ENCODE results near the gene FAM184A.
"Not testable (repeated sequence)": the region's sequence is repeated elsewhere in the genome, so short reads cannot be mapped to it uniquely, and the experiment has no call there.

FAM184A gene

DNA sequence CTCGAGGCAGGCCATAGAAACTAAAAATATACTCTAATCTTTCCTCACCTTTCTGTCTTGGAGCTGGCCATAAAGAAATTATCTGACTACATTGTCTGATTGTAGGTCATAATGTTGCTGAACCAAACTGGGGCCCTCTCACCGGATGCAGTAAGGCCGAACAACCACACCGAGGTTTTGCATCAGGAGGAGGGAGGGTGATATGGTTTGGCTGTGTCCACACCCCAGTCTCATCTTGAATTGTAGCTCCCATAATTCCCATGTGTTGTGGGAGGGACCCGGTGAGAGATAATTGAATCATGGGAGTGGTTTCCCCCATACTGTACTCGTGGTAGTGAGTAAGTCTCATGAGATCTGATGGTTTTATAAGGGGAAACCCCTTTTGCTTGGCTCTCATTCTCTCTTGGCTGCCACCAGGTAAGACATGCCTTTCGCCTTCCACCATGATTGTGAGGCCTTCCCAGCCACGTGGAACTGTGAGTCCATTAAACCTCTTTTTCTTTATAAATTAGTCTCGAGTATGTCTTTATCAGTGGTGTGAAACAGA, 19.4 kb upstream of the FAM184A start:
- not testable (repeated sequence) for DNase-seq

DNA sequence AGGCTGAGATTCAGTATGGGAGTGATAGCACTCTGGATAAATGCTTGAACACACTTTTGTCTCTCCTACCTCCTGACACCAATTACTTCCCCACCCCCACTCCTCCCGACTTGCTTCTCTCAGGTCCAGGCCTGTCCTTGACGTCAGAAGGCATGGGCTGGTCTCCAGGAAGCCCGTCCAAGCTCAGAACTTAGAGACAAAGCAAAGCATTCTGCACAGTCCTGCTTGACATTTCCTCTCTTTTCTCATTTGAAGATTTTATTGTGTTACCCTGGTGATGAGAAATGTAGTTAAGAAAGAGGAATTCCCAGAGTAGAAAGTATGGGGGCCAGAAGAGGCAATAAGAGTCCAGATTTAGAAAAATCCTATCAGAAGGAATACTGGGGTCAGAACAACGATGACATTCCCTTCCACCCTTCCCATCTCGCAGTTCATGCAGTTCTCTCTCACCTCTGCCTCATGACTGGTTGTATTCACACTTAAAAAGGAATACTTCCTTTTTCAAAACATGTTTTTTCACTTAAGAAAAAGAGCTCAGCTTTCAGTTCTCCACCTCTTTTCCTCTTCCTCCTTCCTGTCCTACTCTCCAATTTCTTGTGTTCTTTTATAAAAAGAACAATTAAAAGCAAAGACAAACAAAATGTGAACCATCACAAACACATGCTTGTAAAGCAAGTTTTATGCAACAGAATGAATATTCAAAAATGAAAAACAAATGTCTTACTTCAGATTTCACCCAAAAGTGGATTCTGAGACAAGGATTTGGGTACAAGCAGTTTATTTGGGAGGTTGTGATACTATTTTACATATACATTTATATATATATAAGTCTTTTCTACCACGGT, 18.5 kb upstream of the FAM184A start:
- peak; percentile 87 for DNase-seq

DNA sequence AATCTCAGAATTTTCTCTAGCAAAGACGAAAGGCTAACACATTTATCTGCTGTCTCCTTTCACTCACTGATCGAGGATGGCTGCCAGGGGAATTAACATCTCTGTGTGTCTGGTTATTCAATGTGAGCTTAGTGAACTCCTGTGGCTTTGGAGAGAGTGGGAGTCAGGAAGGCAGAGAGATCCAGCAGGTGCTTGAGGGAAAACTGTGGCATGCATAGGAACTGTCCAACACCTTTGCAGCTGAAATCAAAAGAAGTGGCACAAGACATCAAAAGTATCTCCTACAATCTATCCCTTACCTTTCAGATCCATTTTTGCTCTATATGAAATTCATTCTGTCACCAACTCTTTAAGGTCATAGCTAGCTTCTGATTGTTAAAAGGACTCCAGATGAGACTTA, 11.8 kb upstream of the FAM184A start:
- no peak for DNase-seq

DNA sequence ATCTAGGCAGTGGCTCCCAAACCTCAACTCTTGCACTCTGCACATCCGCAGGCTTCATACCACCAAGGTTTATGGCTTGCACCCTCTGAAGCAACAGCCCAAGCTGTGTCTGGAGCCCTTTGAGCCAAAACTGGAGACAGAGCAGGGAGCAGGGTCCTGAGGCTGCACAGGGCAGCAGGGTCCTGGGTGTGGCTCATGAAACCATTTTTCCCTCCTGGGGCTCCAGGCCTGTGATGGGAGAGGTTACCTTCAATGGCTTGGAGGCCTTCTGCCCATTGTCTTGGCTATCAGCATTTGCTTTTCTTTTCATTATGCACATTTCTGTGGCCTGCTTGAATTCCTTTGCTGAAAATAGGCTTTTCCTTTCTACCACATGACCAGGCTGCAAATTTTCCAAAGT, 6.3 kb upstream of the FAM184A start:
- no peak for DNase-seq

DNA sequence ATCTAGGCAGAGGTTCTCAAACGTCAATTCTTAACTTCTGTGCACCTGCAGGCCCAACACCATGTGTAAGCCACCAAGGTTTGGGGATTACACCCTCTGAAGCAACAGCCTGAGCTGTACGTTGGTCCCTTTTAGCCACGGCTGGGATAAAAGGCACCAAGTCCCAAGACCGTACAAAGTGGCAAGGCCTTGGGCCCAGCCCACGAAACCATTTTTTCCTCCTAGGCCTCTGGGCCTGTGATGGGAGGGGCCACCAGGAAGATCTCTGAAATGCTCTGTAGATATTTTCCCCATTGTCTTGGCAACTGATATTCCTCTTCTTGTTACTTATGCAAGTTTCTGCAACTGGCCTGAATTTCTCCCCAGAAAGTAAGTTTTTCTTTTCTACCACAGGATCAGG, 4.5 kb upstream of the FAM184A start:
- no peak for DNase-seq

DNA sequence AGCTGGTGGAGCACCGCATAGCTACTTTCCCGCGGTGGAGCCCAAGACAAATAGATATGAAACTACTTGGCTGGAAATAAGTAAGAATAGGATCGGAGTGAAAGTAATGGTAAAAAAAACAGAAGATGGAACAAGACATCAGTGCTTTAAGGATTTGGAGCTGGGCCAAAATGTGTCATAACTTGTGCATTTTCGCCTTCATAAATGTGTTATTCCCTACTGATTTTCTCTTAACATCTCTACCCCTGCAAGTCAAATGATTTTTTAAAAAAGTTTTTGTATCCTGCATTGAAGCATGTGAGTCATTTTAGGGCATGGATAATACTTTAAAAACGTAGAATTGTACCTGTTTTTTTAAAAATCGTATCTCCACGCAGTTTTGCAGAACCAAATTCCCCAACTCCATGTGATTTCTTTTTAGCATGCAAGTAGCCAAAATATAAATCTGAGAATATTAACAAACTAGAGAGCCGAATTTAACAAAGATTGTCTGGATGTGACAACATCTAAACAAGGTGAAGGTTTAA, 882 bp upstream of the FAM184A start:
- DNase-seq = no peak

DNA sequence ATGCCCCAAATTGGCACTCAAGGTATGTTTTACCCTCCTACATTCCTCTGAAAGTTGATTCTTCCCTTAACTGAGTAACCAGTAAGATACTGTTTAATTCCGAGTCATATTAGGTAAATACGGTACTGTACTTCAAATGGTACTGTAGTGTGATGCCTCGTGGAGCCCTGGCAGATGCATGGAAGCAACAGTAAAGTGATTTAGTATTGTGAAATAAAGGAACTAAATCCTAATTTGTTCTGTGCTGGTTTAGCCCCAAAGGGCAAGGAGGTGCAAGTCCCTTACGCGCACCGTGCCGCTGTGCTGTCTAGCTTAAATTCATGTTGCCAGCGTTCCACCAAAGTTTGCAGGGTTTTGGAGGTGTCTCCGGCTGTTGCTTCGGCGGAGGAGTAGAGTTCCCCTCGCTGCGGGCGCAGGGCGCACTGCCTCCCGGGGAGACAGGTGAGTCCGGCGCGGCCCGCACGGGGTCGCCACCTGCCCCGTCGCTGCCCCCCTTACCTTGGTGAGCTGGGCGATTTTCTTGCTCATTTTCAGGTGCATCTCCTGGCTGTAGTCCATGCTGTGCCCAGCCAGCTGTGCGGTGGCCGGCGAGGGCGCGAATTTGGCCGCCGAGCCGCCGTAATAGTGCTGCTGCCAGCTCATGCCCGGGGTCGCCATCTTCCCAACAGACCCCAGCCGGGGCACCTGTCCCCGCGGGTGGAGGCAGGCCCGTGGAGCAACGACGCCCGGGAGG, 655 bp downstream of the FAM184A start:
- DNase-seq = peak; percentile 30

DNA sequence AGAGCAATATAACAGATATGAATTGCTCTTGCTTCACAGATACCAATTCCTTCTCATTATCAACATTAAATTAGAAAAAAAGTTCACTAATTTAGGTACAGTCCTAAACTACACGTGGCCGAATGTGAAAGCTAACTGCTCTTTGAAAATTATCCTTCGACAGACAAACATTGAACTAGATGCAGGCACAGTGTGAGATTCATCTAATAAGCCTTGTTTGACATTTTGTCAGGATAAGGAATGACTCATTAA, 1.1 kb downstream of the FAM184A start:
- DNase-seq = no peak

DNA sequence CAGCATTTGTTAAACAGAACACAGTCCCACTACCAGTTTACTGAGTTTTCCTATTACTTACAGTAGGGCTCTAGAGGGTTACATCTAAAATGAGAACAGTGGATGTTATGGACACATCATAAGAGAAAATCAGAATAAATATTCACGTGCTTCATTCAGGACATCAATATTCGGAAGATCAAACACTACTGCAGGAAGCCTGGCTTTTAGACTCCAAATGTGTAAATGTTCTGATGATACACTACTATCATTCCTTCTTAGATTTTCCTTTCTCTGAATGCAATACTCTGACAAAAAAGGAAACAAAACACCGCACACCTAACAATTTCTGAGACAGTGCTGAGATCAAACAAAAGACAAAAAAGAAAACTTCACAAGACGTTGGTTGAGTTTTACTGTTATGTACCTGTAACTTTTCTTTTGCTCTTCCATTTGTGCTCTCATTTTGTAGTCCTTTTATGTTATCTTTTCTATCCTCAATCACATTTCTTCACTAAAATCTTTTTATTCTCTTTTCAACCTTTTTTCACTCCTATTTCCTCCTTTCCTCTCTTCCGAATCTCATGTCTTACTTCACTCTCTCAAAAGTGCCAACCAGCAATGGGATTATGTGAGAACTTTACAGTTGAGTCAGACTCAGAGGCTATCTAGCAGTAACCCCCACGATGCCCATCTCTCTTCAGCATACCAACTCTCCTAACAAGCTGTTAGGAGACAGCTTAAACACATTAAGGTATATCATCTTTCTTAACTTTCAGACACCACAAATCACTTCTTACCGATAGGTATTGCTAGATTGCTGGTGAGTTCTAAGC, 1.7 kb downstream of the FAM184A start:
- no peak for DNase-seq

DNA sequence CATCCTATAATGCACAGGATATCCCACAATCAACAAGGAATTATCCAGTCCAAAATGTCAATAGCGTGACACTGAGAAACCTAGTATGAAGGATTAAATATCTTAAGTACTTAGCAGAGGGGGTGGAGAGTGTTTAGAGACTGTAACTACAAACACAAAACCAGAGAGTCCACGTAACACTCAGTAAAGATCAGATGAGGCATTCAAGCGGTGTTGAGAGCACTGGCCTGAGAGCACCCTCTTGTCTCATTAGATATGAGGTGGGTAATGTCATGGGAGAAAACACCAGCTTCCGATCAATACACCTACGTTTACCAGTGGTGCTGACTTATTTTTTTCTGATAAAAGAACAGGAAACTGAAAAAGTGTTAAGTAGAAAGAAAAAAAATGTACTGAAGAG, 2.3 kb downstream of the FAM184A start:
- DNase-seq = no peak

DNA sequence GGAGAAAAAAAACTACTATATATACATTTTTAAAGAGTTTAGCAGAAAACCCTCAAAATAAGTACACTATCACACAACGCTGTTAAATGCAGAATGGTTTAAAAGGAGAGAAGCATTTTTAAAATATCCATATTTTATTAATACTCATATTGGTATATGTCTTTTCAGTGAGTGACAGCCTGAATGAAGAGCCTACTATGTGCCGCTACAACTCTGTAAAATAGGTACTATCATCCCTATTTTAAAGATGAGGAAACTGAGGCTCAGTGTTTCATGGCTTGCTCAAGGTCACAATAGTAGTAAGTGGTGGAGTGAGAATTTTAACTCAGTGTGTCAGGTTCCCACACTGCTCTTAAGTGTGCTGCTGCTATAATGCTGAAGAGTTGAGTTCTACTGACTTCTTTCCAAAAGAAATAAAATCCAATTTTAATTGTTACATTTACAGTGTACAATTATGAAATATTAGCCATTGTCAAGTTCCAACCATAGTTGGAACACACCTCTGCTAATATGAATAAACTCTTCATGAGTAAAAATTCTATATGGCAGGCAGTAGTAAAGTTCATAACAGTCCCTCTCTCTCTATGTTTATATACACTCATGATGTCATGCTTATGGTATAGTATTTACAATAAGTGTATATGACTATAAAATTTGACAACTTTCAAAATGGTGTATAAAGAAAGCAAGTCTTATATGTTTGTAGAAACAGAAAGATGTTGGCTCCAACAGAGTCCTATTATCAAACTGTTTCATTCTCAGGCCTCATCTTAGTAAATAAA, 3.1 kb downstream of the FAM184A start:
- no peak for DNase-seq

DNA sequence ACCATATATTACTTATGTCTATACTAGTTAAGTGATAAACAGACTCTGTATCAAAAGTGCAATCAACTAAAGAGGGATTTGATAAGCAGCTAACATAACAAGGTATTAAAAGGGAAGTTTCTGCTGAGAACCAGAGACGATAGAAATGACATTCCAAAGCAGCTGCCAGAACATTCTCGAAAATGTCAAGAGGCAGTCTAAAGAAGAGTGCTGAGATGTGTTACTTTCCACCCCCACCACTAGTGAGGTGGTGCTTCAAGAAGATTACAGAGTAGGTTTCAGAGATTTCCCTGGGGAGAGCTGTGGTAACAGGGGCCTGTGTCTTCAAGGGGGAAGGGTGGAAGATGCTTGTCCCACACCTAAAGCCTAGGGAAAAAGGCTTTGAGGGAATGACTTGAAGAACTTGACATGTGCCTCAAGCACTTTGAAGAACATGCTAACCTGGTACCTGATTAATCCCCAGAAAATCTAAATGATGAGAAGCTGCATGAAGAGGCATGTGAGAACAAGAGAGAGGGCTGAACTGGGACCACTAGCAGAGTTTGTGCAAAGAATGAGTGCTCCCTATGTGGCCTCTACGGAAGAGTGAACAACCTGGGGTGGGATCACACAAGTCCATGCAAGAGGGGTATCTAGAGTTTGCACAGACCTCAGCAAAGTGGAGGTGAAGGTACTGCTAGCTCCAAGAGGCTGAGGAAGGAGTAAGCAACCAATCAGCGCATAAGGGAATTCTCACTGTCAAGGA, 5.0 kb downstream of the FAM184A start:
- DNase-seq = no peak

DNA sequence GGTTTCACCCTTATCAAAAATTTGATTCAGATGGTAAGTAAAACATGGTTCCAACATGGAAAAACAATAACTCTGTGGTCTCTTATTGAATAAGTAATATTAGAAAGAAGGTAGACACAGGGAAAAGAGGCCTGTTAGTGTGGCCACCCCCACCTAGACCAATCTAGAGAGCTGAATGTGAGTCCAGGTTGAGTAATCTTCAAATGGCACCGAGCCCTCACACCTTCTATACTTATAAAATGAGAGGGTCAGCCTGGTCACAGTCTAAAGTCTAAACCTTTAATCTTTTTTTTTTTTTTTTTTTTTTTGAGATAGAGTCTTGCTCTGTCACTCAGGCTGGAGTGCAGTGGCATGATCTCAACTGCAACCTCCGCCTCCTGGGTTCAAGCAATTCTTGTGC, 6.9 kb downstream of the FAM184A start:
- DNase-seq = no peak

DNA sequence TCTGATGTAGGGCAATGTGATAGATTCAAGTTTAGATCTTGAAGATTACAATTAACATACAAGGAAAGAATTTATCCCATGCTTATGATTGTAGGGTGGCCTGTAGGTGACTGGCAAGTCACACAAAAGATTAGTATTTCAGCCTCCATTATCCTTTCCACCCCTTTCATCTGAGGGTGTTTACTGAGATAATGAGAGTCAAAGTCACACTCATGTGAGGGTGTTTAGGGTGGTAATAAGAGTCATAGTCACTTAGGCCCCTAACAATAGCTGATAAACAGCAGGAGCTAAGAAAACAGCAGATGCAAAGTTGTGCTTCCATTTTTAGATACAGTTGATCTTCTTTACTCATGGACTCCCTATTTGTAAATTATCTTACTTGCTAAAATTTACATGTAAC, 11.4 kb downstream of the FAM184A start:
- no peak for DNase-seq

DNA sequence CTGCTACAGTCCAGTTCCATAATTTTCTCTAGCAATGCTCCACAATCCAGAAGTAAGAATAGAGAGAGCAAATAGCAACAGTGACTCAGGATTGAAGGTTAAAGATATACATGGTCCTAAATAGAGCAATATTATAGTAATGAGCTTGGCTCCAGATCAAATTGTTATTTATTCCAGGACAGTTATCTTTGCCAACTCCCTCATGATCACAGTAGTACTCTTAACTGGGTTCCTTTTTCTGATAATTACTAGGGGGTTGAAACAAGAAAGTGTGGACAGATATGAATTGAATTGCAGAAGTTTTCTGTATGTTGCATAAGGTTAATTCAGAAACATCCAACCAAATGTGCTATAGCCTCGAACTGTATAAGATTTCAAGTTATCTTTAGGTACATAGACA, 11.9 kb downstream of the FAM184A start:
- DNase-seq = no peak

DNA sequence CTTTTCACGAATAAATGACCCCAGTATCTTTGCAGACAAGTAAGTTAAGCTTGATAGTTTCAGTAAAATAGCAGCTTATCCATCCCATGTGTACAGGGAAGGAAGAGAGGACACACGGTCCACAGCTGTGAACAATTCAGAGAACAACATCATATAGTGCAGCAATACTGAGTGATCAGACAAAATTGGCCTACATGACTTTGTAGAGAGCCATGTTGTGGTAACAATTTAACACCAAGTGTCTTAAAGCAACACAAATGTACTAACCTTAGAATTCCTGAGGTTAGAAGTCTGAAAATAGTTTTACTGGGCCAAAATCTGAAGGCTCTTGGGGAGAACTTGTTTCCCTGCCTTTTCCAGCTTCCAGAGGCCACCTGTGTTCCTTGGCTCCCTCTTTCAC, 12.5 kb downstream of the FAM184A start:
- DNase-seq = no peak

DNA sequence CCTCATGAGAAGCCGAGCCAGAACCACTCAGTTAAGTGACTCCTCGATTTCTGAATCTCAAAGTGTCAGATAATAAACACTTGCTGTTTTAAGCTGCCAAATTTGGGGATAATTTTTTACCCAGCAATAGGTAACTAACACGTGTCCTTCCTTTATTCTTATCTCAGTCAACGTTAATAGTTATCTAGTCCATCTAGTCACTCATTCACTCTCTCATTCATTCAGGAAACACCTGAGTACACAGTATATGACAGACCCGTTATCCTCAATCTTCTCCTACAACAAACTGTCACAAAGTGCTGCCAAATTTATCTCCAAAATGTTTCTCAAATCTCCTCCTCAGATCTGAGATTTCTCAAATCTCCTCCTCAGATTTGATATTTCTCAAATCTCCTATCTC, 13.1 kb downstream of the FAM184A start:
- DNase-seq = no peak

DNA sequence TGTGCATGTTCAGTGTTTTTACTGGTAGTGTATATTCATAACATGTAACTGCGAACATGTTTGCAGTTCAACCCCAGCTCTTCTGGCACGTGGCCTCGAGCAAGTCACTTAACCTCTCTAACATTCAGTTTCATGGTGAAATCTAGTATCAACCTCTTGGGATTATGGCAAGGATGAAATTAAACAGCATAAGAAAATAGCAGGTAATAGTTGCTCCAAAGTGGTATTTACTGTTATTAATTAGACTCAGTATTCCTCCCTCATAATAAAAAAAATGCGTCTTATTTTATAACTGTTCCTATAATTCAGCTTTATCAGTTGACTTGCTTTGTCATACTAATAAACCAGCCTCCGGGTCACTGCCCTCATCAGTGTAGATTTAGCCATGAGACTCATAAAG, 15.0 kb downstream of the FAM184A start:
- DNase-seq = no peak

DNA sequence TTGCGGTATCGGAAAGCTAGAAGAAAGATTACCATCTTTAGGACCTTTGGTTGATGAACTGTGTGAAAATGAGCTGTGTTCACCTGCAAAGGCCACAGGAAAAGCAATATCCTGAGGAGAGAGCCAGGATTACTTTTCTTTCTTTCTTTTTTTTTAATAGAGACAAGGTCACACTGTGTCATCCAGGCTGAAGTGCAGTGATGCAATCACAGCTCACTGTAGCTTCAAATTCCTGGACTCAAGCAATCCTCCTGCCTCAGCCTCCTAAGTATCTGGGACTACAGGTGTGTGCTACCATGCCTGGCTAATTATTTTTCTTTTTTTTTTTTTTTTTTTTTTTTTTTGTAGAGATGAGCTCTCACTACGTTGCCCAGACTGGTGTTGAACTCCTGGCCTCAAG, 17.2 kb downstream of the FAM184A start:
- no peak for DNase-seq

DNA sequence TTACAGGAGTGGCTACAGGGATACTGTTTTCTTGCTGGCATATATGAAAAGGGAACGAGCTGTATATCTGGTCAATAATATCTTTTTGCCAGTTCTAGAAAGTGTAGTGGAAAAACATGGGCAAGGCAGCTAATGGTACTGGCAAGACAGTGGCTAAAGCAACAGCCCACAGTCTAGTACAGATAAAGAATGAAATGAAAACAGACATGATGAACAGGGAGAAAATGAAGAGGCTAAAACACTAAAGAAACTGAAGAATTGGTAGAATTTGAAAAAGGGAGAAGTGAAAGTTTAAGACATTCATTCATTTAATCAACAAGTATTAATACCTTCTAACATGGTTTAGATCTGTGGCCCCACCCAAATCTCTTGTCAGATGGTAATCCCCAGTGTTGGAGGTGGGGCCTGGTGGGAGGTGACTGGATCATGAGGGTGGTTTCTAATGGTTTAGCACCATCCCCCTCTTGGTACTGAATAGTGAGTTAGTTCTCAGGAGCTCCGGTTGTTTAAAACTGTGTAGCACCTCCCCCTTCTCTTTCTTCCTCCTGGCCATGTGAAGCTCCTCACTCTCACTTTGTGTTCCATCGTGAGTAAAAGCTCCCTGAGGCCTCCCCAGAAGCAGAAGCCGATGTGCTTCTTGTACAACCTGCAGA, 18.1 kb downstream of the FAM184A start:
- no peak for DNase-seq

DNA sequence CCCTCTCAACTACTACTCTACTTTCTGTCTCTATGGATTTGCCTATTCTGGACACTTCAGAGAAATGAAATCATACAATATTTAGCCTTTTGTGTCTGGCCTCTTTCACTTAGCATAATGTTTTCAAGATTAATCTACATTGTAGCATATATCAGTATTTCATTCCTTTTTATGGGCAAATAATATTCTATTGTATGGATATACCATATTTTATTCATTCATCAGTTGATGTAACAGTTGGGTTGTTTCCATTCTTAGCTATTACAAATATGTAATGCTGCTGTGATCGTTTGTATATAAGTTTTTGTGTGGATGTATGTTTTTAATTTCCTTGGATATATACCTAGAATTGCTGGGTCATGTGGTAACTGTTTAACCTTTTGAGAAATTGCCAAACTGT, 23.4 kb downstream of the FAM184A start:
- DNase-seq = no peak
